Stomach (tissue), 9 donors: ENCODE results near the gene MFSD12. TPM values are rescaled to one million over a fixed set of nuclear protein-coding genes. Genes with fewer than 3 reads are reported as not detected.

Experiments used
- DNase-seq, 2 donors: peaks; one replicate each; pipeline versions ENCODE4 v3.0.0 to v3.0.0-alpha.2; 2013 to 2019
- H3K27ac ChIP-seq, 5 donors: fragments of 200-600 bp in 4 of 5; sonication (generic) in 4 of 5; one replicate each; pipeline ENCODE4 v1.5.1; 2013 to 2019; ENCODE audit warnings: mild to moderate bottlenecking in 1 of 5, moderate library complexity in 1 of 5
- H3K27me3 ChIP-seq, 3 donors: fragments of 200-600 bp; sonication (generic); one replicate each; pipeline ENCODE4 v1.5.1; 2017 to 2019; ENCODE audit warnings: mixed run types in 1 of 3
- H3K36me3 ChIP-seq, 4 donors: fragments of 200-600 bp; sonication (generic); 1 replicate in 3 of 4; 2 replicates in 1 of 4; pipeline ENCODE4 v1.5.1; 2016 to 2019
- H3K4me1 ChIP-seq, 4 donors: fragments of 200-600 bp; sonication (generic); one replicate each; pipeline ENCODE4 v1.5.1; 2016 to 2019
- H3K4me3 ChIP-seq, 4 donors: fragments of 200-600 bp; sonication (generic) in 3 of 4; one replicate each; pipeline ENCODE4 v1.5.1; 2016 to 2019; ENCODE audit warnings: mild to moderate bottlenecking in 1 of 4
- H3K9me3 ChIP-seq, 4 donors: fragments of 200-600 bp; sonication (generic); one replicate each; pipeline ENCODE4 v1.5.1; 2016 to 2019
- EP300 ChIP-seq: sonication (generic); formaldehyde crosslinking; IDR thresholded peaks from one replicate; pipeline ENCODE4 v1.6.1; 2017; ENCODE audit warnings: antibody characterized with exemption
- POLR2A ChIP-seq, 4 donors: fragments of 450-650 bp; IDR thresholded peaks; one replicate each; pipeline ENCODE4 v1.6.1; 2016; ENCODE audit warnings: antibody characterized with exemption in 4 of 4, control low read depth in 2 of 4, mild to moderate bottlenecking in 1 of 4, moderate library complexity in 1 of 4
- POLR2AphosphoS5 ChIP-seq, 3 donors: sonication (generic); formaldehyde crosslinking; IDR thresholded peaks; one replicate each; pipeline ENCODE4 v1.6.1; 2016; ENCODE audit warnings: antibody characterized with exemption in 3 of 3
- WGBS, 5 donors: extraction: QIAGEN DNeasy Blood & Tissue Kit in 3 of 5; methylation state at CpG; one replicate each; pipeline versions ENCODE4 v1.1.5 to v1.1.7; 2013 to 2018; 5-methylcytosine and 5-hydroxymethylcytosine counted together
- intact Hi-C: fragments of 100-400 bp; cut with DNase I; formaldehyde crosslinking; loops from one replicate; pipeline ENCODE4 v1.15.1; 2023; ENCODE audit warnings: low total_unique reads
- polyA plus RNA-seq, 3 donors: library from polyadenylated mRNA; stranded (reverse); fragments of 200-250 nt; gene quantifications; one replicate each; pipeline ENCODE4 v1.2.3, GENCODE V29; 2013
- total RNA-seq, 5 donors: library from RNA; depleted of rRNA; stranded (reverse); fragments of >200 nt; gene quantifications; one replicate each; pipeline versions ENCODE4 v1.1.0 to v1.2.3, GENCODE V29; 2014 to 2016
- TF ChIP-seq, protein P1 (sequence below), 7 experiments: fragments of 450-650 bp in 4 of 7; fragments of 200-600 bp in 3 of 7; sonication (generic) in 3 of 7; IDR thresholded peaks; one replicate each; pipeline ENCODE4 v1.5.1; 2016 to 2019; ENCODE audit warnings: antibody characterized with exemption in 7 of 7, control low read depth in 2 of 7, mild to moderate bottlenecking in 1 of 7
- donor health status: healthy with polysubstance abuse.
- donor health status: Bipolar disorder and iron deficiency.
- donor health status: healthy.

MFSD12 gene
- total and polyA plus RNA-seq, 8 donors = 0.58 to 96.4 (median 34.8) TPM

DNA sequence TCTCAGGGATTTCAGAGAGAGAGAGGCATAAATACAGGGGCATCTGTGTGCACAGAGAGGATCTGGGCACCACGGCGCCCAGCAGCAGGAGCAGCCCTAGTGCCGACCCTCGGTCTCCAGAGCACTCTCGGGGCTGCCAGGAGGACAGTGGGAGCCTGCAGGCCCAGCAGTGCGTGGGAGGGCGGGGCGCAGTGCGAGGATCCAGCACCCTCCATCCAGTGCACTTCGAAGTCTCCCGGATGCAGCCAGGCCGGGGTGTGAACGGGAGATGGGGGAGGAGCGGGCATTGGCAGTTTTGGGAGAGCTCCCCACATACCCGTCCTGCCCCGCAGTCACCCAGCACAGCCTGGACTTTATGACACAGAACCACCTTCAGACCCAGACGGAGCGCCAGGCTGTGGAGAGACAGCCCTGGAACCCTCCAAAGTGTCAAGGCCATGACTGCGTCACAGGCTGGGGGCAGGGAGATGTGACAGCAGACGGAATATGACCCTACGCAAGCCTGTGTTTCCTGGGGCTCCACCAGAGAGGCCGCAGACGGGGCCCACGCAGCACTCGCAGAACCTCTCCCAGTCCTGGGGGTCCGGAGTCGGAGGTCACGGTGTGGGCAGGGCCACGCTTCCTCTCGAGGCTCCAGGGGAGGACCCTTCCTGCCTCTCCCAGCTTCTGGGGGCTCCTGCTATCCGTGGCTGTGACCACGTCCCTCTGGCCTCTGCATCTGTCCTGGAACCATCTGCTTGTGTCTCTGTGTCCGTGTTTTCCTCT lies 33.1 kb downstream of the MFSD12 start:
- intact Hi-C loops = no loop called here
- no peak overlapping the region for H3K27ac ChIP-seq
- H3K36me3 ChIP-seq = peaks cover 51 to 92% (median 84%) of the 10 kb centered on the region in 4 donors
- H3K27me3 ChIP-seq = no peaks in the 10 kb centered on the region
- H3K9me3 ChIP-seq = no peaks in the 10 kb centered on the region
- H3K4me1 ChIP-seq = peaks cover 0 to 12% (median 6%) of the 10 kb centered on the region in 4 donors
- TF ChIP-seq POLR2A (IDR thresholded peaks at IDR 0.05) = no peak
- no peak for TF ChIP-seq POLR2AphosphoS5 (IDR thresholded peaks at IDR 0.05)
- TF ChIP-seq, protein P1, sequence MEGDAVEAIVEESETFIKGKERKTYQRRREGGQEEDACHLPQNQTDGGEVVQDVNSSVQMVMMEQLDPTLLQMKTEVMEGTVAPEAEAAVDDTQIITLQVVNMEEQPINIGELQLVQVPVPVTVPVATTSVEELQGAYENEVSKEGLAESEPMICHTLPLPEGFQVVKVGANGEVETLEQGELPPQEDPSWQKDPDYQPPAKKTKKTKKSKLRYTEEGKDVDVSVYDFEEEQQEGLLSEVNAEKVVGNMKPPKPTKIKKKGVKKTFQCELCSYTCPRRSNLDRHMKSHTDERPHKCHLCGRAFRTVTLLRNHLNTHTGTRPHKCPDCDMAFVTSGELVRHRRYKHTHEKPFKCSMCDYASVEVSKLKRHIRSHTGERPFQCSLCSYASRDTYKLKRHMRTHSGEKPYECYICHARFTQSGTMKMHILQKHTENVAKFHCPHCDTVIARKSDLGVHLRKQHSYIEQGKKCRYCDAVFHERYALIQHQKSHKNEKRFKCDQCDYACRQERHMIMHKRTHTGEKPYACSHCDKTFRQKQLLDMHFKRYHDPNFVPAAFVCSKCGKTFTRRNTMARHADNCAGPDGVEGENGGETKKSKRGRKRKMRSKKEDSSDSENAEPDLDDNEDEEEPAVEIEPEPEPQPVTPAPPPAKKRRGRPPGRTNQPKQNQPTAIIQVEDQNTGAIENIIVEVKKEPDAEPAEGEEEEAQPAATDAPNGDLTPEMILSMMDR (IDR thresholded peaks at IDR 0.05) = no peak
- no peak for TF ChIP-seq EP300
- H3K4me3 ChIP-seq = no peak overlapping the region
- no peak for DNase-seq
- whole genome bisulfite sequencing, 5 donors = 92 to 94% (median 94%) methylated on average over 26 to 33 of the region's 33 CpGs

DNA sequence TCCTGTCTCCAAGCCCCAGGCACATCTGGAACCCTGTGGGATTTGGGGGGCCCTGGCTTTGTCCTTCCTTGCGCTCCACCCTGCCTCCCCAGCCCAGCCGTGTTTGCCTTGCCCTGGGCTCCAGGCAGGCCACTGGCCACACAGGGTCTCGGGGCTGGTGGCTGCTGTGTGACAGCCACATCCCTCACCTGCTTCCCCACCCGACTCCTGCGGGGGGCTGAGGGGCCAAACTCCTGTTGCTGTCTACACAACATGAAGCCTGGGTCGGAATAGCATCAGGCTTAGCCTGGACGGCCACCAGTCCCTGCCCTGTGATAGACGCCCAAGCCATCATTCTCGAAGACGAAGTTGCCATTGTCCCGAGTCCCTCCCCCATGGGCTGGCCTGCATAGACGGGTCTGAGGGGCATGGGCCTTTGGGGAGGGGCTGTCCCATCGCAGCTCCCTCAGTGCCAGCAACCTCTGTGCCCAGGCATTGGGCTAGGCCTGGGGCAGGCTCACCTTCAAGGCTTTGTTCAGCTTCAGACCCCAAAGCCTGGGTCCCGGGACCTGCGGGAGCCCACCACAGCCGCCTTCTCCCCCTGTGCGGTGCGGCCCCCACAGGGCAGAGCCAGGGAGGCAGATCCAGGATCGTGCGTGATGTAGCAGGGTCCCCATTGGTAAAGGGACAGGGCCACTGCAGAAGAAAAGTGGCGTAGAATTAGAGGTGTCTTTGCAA lies 33.9 kb downstream of the MFSD12 start:
- H3K9me3 ChIP-seq = no peaks in the 10 kb centered on the region
- peaks cover 0 to 14% (median 6%) of the 10 kb centered on the region in 4 donors for H3K4me1 ChIP-seq
- no peaks in the 10 kb centered on the region for H3K27me3 ChIP-seq
- DNase-seq = no peak
- intact Hi-C loops = no loop called here
- H3K4me3 ChIP-seq = no peak overlapping the region
- TF ChIP-seq, protein P1 (IDR thresholded peaks at IDR 0.05) = no peak
- TF ChIP-seq EP300 = no peak
- no peak for TF ChIP-seq POLR2A (IDR thresholded peaks at IDR 0.05)
- no peak for TF ChIP-seq POLR2AphosphoS5 (IDR thresholded peaks at IDR 0.05)
- 89 to 94% (median 91%) methylated on average over 16 to 21 of the region's 21 CpGs for WGBS, 5 donors
- H3K27ac ChIP-seq = no peak overlapping the region
- peaks cover 51 to 93% (median 91%) of the 10 kb centered on the region in 4 donors for H3K36me3 ChIP-seq

DNA sequence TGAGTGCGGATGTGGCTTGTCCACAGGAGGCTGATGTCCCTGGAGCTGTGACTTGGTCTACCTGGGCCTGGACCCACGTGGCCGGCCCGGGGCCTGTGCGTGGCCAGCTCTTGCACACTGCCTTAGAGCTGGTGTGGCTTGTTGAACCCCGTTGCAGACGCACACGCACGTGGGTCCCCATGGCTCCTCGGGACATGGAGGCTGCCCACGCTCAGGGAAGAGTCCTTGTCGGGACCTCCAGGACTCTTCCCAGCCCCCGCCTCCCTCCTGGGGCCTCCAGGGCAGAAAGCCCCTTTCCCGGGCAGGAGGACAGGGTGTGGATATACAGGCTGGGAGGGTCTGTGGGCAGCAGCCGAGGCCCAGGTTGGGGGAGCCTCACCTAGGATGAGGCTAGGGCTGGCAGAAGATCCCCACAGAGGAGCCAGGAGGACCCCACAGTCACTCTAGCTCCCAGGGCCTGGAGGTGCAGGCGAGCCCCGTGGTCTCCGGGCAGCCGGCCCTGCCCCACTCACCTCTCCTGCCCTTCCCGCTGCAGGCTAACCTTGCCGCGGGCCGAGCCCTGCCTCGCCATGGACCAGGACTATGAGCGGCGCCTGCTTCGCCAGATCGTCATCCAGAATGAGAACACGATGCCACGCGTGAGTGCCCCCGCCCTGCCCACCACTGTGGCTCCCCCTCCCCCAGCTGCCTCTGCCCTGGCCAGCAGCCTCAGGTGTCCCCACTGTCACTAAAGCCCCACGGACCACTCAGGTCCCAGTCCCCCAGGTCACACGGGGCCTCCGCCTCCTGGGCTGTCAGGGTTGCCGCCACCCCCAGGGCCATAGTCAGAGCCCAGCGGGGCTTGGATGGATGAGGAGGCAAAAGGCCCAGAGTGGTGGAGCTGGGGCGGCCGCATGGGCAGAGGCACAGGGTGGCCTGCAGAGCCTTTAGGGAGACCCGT lies 34.7 kb downstream of the MFSD12 start:
- TF ChIP-seq EP300 (no peak), POLR2A (IDR thresholded peaks at IDR 0.05) (no peak), POLR2AphosphoS5 (IDR thresholded peaks at IDR 0.05) (no peak)
- TF ChIP-seq, protein P1 (IDR thresholded peaks at IDR 0.05) = no peak
- no peak overlapping the region for H3K27ac ChIP-seq
- no peaks in the 10 kb centered on the region for H3K27me3 ChIP-seq
- H3K36me3 ChIP-seq = peaks cover 44 to 88% (median 86%) of the 10 kb centered on the region in 4 donors
- H3K9me3 ChIP-seq = no peaks in the 10 kb centered on the region
- 91 to 96% (median 94%) methylated on average over 31 to 40 of the region's 40 CpGs for WGBS, 5 donors
- peaks cover 0 to 20% (median 8%) of the 10 kb centered on the region in 4 donors for H3K4me1 ChIP-seq
- intact Hi-C loops = no loop called here
- H3K4me3 ChIP-seq = no peak overlapping the region
- DNase-seq = no peak

DNA sequence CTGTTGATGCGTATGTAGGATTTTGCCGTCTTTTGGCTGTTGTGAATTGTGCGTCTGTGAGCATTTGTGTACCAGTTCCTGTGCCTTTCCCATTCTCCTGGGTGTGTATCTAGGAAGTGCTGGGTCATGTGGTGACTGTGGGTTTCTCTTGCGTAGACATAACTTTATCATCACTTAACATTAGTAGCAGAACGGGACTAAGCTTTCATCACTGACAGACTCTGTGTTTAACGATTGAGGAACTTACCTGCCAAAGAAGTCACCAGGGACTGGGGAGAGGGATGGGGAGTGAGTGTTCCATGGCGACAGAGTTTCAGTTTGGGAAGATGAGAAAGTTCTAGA lies 36.3 kb downstream of the MFSD12 start:
- peaks cover 28 to 72% (median 69%) of the 10 kb centered on the region in 4 donors for H3K36me3 ChIP-seq
- no peak overlapping the region for H3K4me3 ChIP-seq
- no peaks in the 10 kb centered on the region for H3K27me3 ChIP-seq
- H3K27ac ChIP-seq = no peak overlapping the region
- DNase-seq = no peak
- H3K9me3 ChIP-seq = no peaks in the 10 kb centered on the region
- intact Hi-C loops = no loop called here
- TF ChIP-seq POLR2A (IDR thresholded peaks at IDR 0.05) = no peak
- no peak for TF ChIP-seq POLR2AphosphoS5 (IDR thresholded peaks at IDR 0.05)
- no peak for TF ChIP-seq EP300
- TF ChIP-seq, protein P1 (IDR thresholded peaks at IDR 0.05) = no peak
- 67 to 92% (median 80%) methylated on average over 7 of the region's 7 CpGs for WGBS, 5 donors
- H3K4me1 ChIP-seq = peaks cover 10 to 36% (median 22%) of the 10 kb centered on the region in 4 donors
